ENCODE data around the gene ADIG.

DNA sequence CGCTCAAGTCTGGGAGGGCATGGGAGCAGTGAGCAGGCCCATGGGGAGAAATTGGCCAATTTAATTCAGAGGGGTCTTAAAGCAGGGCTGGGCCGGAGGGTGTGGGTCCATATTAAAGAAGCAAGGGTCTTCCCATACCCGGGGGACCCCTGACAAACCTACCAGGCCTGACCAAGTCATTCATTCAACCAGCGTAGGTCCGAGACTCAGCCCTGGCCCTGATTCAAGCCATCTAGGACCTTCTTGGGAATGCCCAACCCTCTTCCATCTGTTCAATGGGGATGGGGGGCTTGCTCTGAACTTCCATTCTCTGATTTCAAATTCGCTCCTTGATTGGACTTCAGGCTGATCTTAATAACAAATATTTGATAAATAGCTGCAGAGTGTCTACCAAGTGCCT, 7.3 kb downstream of the ADIG start:
- TF ChIP-seq, protein P1, sequence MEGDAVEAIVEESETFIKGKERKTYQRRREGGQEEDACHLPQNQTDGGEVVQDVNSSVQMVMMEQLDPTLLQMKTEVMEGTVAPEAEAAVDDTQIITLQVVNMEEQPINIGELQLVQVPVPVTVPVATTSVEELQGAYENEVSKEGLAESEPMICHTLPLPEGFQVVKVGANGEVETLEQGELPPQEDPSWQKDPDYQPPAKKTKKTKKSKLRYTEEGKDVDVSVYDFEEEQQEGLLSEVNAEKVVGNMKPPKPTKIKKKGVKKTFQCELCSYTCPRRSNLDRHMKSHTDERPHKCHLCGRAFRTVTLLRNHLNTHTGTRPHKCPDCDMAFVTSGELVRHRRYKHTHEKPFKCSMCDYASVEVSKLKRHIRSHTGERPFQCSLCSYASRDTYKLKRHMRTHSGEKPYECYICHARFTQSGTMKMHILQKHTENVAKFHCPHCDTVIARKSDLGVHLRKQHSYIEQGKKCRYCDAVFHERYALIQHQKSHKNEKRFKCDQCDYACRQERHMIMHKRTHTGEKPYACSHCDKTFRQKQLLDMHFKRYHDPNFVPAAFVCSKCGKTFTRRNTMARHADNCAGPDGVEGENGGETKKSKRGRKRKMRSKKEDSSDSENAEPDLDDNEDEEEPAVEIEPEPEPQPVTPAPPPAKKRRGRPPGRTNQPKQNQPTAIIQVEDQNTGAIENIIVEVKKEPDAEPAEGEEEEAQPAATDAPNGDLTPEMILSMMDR (IDR thresholded peaks at IDR 0.05; ENCODE audit: low read length) = no peak
- no peak for TF ChIP-seq EZH2phosphoT487 (IDR thresholded peaks at IDR 0.05; ENCODE audit: low read length)

Data from MM.1S (cell line).